Endothelial cell (in vitro differentiated cells): ENCODE results near the gene CASTOR2. TPM values are rescaled to one million over a fixed set of nuclear protein-coding genes. Genes with fewer than 3 reads are reported as not detected.

ENCODE experiments used
- DNase-seq: peaks from one replicate; pipeline ENCODE4 v3.0.0; 2021; ENCODE audit warnings: low spot score
- H3K27ac Mint-ChIP-seq: one replicate; pipeline ENCODE4 v1.8.0; 2021; ENCODE audit warnings: mixed read lengths, inconsistent platforms; ENCODE audit not compliant: unreplicated experiment
- H3K27me3 Mint-ChIP-seq: one replicate; pipeline ENCODE4 v1.8.0; 2021; ENCODE audit warnings: mild to moderate bottlenecking, moderate library complexity, mixed read lengths, inconsistent platforms; ENCODE audit not compliant: unreplicated experiment
- H3K36me3 Mint-ChIP-seq: one replicate; pipeline ENCODE4 v1.8.0; 2021; ENCODE audit warnings: mild to moderate bottlenecking, low read depth, mixed read lengths, inconsistent platforms; ENCODE audit not compliant: unreplicated experiment
- H3K4me1 Mint-ChIP-seq: one replicate; pipeline ENCODE4 v1.8.0; 2021; ENCODE audit warnings: mild to moderate bottlenecking, mixed read lengths, inconsistent platforms; ENCODE audit not compliant: unreplicated experiment
- H3K4me3 Mint-ChIP-seq: one replicate; pipeline ENCODE4 v1.8.0; 2021; ENCODE audit warnings: mild to moderate bottlenecking, mixed read lengths, inconsistent platforms; ENCODE audit not compliant: unreplicated experiment
- H3K9me3 Mint-ChIP-seq: one replicate; pipeline ENCODE4 v1.8.0; 2021; ENCODE audit warnings: mixed read lengths, inconsistent platforms; ENCODE audit not compliant: unreplicated experiment
- total RNA-seq: library from RNA; stranded (reverse); fragmentation: NEBNext Ultra II Directional; extraction: Animal tissue kit (Norgen Biotek cat#: 25700); gene quantifications from one replicate; pipeline ENCODE4 v1.2.1, GENCODE V29; 2021; ENCODE audit not compliant: unreplicated experiment
- TF ChIP-seq, protein P1 (sequence below): fragments of 200-600 bp; sonication (generic); IDR thresholded peaks from one replicate; pipeline ENCODE4 v1.5.0; 2021; ENCODE audit warnings: antibody characterized with exemption; ENCODE audit not compliant: unreplicated experiment

Gene CASTOR2
- total RNA-seq, 1 donor from 2014 or later = 52.4 TPM

DNA sequence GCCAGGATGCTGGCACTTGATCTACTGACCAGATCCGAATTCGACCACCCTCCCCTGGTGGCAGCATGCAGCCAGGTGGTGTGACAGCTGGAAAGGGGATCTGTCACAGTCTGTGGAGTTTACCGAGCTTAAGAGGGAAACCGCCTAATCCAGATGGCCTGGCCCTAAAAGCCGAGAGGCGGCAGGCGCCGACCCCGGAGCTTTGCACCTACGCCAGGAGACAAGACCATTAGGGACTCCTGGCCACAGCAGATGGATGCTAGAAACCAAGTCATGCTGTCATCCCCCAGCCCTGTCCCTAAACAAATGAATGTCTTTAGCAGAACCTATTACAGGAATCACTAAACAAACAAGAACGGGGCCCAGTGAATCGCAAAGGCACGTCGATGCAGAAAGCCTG is 81.4 kb downstream of the CASTOR2 start:
- peaks cover 10% of the 10 kb centered on the region for H3K36me3 Mint-ChIP-seq
- no peak for DNase-seq
- no peaks in the 10 kb centered on the region for H3K4me1 Mint-ChIP-seq
- H3K27me3 Mint-ChIP-seq = peaks cover 2% of the 10 kb centered on the region
- no peak overlapping the region for H3K27ac Mint-ChIP-seq
- H3K4me3 Mint-ChIP-seq = no peak overlapping the region
- no peaks in the 10 kb centered on the region for H3K9me3 Mint-ChIP-seq
- TF ChIP-seq, protein P1, sequence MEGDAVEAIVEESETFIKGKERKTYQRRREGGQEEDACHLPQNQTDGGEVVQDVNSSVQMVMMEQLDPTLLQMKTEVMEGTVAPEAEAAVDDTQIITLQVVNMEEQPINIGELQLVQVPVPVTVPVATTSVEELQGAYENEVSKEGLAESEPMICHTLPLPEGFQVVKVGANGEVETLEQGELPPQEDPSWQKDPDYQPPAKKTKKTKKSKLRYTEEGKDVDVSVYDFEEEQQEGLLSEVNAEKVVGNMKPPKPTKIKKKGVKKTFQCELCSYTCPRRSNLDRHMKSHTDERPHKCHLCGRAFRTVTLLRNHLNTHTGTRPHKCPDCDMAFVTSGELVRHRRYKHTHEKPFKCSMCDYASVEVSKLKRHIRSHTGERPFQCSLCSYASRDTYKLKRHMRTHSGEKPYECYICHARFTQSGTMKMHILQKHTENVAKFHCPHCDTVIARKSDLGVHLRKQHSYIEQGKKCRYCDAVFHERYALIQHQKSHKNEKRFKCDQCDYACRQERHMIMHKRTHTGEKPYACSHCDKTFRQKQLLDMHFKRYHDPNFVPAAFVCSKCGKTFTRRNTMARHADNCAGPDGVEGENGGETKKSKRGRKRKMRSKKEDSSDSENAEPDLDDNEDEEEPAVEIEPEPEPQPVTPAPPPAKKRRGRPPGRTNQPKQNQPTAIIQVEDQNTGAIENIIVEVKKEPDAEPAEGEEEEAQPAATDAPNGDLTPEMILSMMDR = no peak

DNA sequence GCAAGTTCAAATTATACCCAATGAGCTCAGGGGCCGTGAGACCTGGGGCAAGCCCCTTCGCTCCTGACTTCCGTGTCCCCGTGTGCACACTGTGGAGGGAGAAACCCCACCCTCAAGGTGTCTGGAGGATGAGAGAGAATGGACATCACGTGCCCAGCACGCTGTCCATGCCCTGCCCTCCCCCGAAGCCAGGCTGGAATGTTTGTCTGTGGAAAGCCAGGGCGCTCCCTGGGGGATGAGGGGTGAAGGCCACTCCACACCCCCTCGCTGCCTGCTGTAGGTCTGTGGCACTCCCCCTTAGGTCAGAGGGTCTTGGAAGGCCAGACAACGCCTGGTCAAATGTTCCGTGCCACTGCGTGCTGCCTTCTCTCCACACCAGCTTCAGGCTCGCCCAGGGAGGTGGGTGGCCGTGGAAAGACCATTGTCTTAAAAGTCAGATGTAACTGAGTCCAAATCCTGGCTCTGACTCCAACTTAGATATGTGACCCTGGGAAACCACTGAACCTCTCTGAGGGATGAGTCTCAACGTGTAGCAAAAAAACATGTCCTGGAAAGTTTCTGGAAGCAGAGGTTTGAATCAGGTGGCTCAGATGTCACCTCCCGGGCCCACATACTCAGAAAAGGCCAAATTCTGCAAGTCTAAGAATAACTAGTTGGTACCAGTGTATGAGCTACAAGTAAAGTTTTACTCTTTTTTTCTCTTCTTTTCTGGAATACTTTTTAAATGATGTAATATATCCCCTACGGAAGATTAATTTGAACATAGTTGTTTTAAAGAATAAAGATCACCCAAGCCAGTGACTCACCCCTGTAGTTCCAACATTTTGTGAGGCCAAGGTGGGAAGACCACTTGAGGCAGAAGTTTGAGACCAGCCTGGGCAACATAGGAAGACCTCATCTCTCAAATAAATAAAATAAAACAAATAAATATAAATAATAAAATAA is 84.2 kb downstream of the CASTOR2 start:
- DNase-seq = no peak
- Mint-ChIP-seq H3K36me3 (peaks cover 19% of the 10 kb centered on the region), H3K4me3 (no peak overlapping the region), H3K4me1 (no peaks in the 10 kb centered on the region), H3K27me3 (peaks cover 2% of the 10 kb centered on the region), H3K9me3 (no peaks in the 10 kb centered on the region), H3K27ac (no peak overlapping the region)
- TF ChIP-seq, protein P1 = no peak

DNA sequence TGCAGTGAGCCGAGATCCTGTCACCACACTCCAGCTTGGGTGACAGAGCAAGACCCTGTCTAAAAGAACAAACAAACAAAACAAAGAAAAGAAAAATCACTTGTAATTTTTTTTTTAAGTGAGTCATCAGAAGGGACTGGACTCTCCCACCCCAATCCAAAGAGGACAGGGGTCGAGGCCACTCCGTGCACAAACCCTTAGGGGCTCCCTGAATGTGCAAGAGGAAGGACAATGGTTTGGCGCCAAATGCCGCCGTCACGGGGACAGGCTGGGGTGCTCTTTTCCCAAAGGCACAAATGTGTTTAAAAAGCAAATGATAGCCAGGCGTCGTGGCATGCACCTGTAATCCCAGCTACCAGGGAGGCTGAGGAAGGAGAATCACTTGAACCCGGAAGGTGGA is 85.3 kb downstream of the CASTOR2 start:
- TF ChIP-seq, protein P1 = no peak
- Mint-ChIP-seq H3K27ac (no peak overlapping the region), H3K36me3 (peaks cover 19% of the 10 kb centered on the region), H3K9me3 (no peaks in the 10 kb centered on the region), H3K27me3 (peaks cover 2% of the 10 kb centered on the region), H3K4me3 (no peak overlapping the region), H3K4me1 (no peaks in the 10 kb centered on the region)
- no peak for DNase-seq

DNA sequence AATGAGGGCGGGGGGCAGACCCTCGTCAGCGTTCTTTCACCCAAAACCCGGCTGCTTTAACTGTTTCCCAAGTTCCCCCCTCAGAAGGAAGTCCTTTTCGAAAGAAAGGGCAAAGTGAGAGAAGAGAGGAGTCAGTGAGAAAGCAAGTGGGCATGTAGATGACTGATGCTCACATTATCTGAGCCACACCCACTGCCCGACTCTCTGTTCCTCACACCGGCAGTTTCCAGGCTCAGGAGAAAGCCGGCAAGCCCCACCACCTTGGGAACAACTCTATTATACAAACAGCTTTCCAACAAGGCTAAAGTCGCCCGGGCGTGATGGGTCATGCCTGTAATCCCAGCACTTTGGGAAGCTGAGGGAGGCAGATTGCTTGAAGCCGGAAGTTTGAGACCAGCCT is 86.0 kb downstream of the CASTOR2 start:
- Mint-ChIP-seq H3K9me3 (no peaks in the 10 kb centered on the region), H3K27ac (no peak overlapping the region), H3K27me3 (peaks cover 2% of the 10 kb centered on the region), H3K4me3 (no peak overlapping the region), H3K4me1 (no peaks in the 10 kb centered on the region), H3K36me3 (peaks cover 25% of the 10 kb centered on the region)
- TF ChIP-seq, protein P1 = no peak
- DNase-seq = no peak

DNA sequence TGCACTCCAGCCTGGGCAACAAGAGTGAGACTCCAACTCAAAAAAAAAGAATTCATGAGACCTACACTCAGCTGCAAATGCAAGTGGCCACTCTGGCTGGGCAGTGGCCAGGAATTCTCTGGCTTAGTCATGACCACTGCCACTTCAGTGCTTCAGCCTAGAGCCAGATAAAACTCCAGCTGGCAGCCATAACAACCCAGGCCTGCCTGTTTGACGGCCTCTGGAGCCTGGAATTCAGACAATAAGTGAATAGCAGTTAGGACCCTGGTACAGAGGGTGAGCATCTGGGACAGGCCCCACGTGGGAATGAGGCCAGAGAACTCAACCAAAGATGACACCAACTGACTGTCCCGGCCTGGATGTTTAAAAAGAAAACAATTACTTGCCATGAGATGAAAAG is 90.2 kb downstream of the CASTOR2 start:
- TF ChIP-seq, protein P1 = no peak
- no peak overlapping the region for H3K27ac Mint-ChIP-seq

More for the DNA sequence above, 90.2 kb downstream of the CASTOR2 start:
- peaks cover 40% of the 10 kb centered on the region for H3K36me3 Mint-ChIP-seq
- H3K9me3 Mint-ChIP-seq = no peaks in the 10 kb centered on the region
- peaks cover 2% of the 10 kb centered on the region for H3K27me3 Mint-ChIP-seq
- H3K4me3 Mint-ChIP-seq = no peak overlapping the region
- H3K4me1 Mint-ChIP-seq = no peaks in the 10 kb centered on the region
- DNase-seq = no peak
